HepG2 (cell line): ENCODE results near the gene MCTS1. TPM values are rescaled to one million over a fixed set of nuclear protein-coding genes. Genes with fewer than 3 reads are reported as not detected.
A peak's percentile ranks its signal among the peaks of the same experiment; 100 is the strongest.

Experiments
- ATAC-seq: fragments of 200-7000 bp; cut with Tn5 transposase; 3 replicates; pipeline ENCODE4 v1.9.1; 2020; ENCODE audit warnings: mild to moderate bottlenecking, moderate library complexity
- BruUV-seq: library from RNA; stranded (reverse); fragments of 400-500 nt; replicated peaks from 2 replicates; lab custom pipeline; 2021; lab: Mats Ljungman, UMichigan
- CTCF ChIA-PET: fragments of 300-600 bp; formaldehyde crosslinking; extraction: SDS; loops from one replicate; lab custom pipeline; 2021; ENCODE audit warnings: low total read pairs, inconsistent platforms, low intra/inter-chr PET ratio; lab: Yijun Ruan, JAX
- POLR2A ChIA-PET: fragments of 350-600 bp; sonication (Branson Sonifier 250); formaldehyde crosslinking; loops from one replicate; lab custom pipeline; 2020; ENCODE audit warnings: antibody characterized with exemption, inconsistent platforms; lab: Yijun Ruan, JAX
- DNase-seq: peaks from one replicate; pipeline ENCODE4 v3.0.0-alpha.2; 2015; ENCODE audit warnings: low spot score
- FAIRE-seq: peaks from 3 replicates; lab custom pipeline; 2011; peaks lifted over from hg19 to GRCh38; lab: Jason Lieb, UNC
- H2AFZ ChIP-seq: one replicate; pipeline ENCODE4 v1.6.1; 2011; ENCODE audit warnings: low read length, inconsistent platforms
- H3K27ac ChIP-seq: fragments of 300-600 bp; 3 replicates; pipeline ENCODE4 v1.8.0; 2011; ENCODE audit warnings: mixed run types, mild to moderate bottlenecking, mixed read lengths, low read length, inconsistent platforms; ENCODE audit not compliant: insufficient read depth; ENCODE audit errors: extremely low read length
- H3K27me3 ChIP-seq, 2 experiments: fragments of 200-600 bp in 1 of 2; 2 replicates in 1 of 2; 3 replicates in 1 of 2; pipeline versions ENCODE4 v1.6.0 to v1.8.0; 2011; ENCODE audit warnings: low read length in 2 of 2, mild to moderate bottlenecking in 2 of 2, moderate library complexity in 2 of 2, inconsistent platforms in 1 of 2; ENCODE audit not compliant: insufficient read depth in 2 of 2, control insufficient read depth in 1 of 2
- H3K36me3 ChIP-seq, 2 experiments: fragments of 200-600 bp in 1 of 2; replicated peaks in 1 of 2; 2 replicates in 1 of 2; 3 replicates in 1 of 2; pipeline versions ENCODE4 v1.5.1 to v1.8.0; 2011; ENCODE audit warnings: low read length in 2 of 2, inconsistent platforms in 1 of 2; ENCODE audit not compliant: insufficient read depth in 2 of 2, control insufficient read depth in 1 of 2
- H3K4me1 ChIP-seq: 2 replicates; pipeline ENCODE4 v1.5.1; 2012; ENCODE audit warnings: low read length, inconsistent platforms; ENCODE audit not compliant: insufficient read depth
- H3K4me2 ChIP-seq: 2 replicates; pipeline ENCODE4 v1.6.0; 2011; ENCODE audit warnings: low read depth, low read length, inconsistent platforms
- H3K4me3 ChIP-seq, 3 experiments: fragments of 200-600 bp in 1 of 3; sonication (generic), shearing (Covaris generic) in 1 of 3; replicated peaks in 1 of 3; 2 replicates each; pipeline ENCODE4 v1.5.1; 2011 to 2016; ENCODE audit warnings: low read length in 3 of 3, inconsistent platforms in 2 of 3, low read depth in 2 of 3, mild to moderate bottlenecking in 2 of 3, control low read depth in 1 of 3, mixed read lengths in 1 of 3; ENCODE audit not compliant: insufficient read depth in 1 of 3
- H3K79me2 ChIP-seq: one replicate; pipeline ENCODE4 v1.6.1; 2011; ENCODE audit warnings: low read length, inconsistent platforms; ENCODE audit not compliant: insufficient read depth
- H3K9ac ChIP-seq: 2 replicates; pipeline ENCODE4 v1.6.0; 2011; ENCODE audit warnings: mild to moderate bottlenecking, low read depth, low read length, inconsistent platforms; ENCODE audit not compliant: insufficient read depth
- H3K9me3 ChIP-seq: 2 replicates; pipeline ENCODE4 v1.5.1; 2012; ENCODE audit warnings: mild to moderate bottlenecking, low read length
- H4K20me1 ChIP-seq: 2 replicates; pipeline ENCODE4 v1.6.0; 2011; ENCODE audit warnings: inconsistent platforms, mild to moderate bottlenecking, low read length, moderate library complexity; ENCODE audit not compliant: insufficient read depth
- BRD4 ChIP-seq: sonication (generic); formaldehyde crosslinking; IDR thresholded peaks from 2 replicates; pipeline ENCODE4 v1.4.0; 2020; ENCODE audit warnings: missing genetic modification reagents
- DMAP1 ChIP-seq: IDR thresholded peaks from 2 replicates; pipeline ENCODE4 v1.6.1; 2016
- DRAP1 ChIP-seq: IDR thresholded peaks from 2 replicates; pipeline ENCODE4 v1.6.1; 2016; ENCODE audit warnings: missing genetic modification reagents, missing compliant biosample characterization
- FOXC1 ChIP-seq: sonication (generic); formaldehyde crosslinking; IDR thresholded peaks from 2 replicates; pipeline ENCODE4 v1.8.0; 2022; ENCODE audit warnings: mild to moderate bottlenecking, missing genetic modification reagents, borderline replicate concordance
- HHEX ChIP-seq: IDR thresholded peaks from 2 replicates; pipeline ENCODE4 v1.6.1; 2016; ENCODE audit warnings: control low read depth
- POLR2AphosphoS5 ChIP-seq: IDR thresholded peaks from 2 replicates; pipeline ENCODE4 v1.6.1; 2012; ENCODE audit warnings: low read depth, low read length
- TEAD2 ChIP-seq: sonication (generic); formaldehyde crosslinking; IDR thresholded peaks from 2 replicates; pipeline ENCODE4 v1.9.0; 2021; ENCODE audit warnings: missing genetic modification reagents
- USF2 ChIP-seq, 2 experiments: sonication (generic) in 1 of 2; formaldehyde crosslinking in 1 of 2; IDR thresholded peaks; 2 replicates each; pipeline versions ENCODE4 v1.5.1 to v1.6.1; 2011 to 2020; ENCODE audit warnings: borderline replicate concordance in 1 of 2, low read depth in 1 of 2, low read length in 1 of 2, mild to moderate bottlenecking in 1 of 2, missing genetic modification reagents in 1 of 2, moderate library complexity in 1 of 2
- ZNF574 ChIP-seq: sonication (generic); formaldehyde crosslinking; IDR thresholded peaks from 2 replicates; pipeline ENCODE4 v1.4.0; 2020; ENCODE audit warnings: missing genetic modification reagents
- ZSCAN12 ChIP-seq: sonication (generic); formaldehyde crosslinking; IDR thresholded peaks from 2 replicates; pipeline ENCODE4 v1.9.0; 2021; ENCODE audit warnings: mild to moderate bottlenecking, missing genetic modification reagents
- WGBS: methylation state at CpG from one replicate; pipeline ENCODE4 v1.1.6; 2017; ENCODE audit warnings: low lambda C conversion rate; 5-methylcytosine and 5-hydroxymethylcytosine counted together
- in situ Hi-C: cut with HindIII; loops from 2 replicates; pipeline ENCODE4 v1.10.0; 2017; ENCODE audit warnings: low pct_unique_long_range_greater_than_20kb; ENCODE audit not compliant: extremely low pct_ligation_motif_present
- intact Hi-C: fragments of 100-400 bp; cut with micrococcal nuclease; formaldehyde crosslinking; loops from one replicate; pipeline ENCODE4 v1.10.0; 2022; ENCODE audit not compliant: unreplicated experiment
- polyA plus RNA-seq, 8 experiments: library from polyadenylated mRNA; depleted of rRNA in 3 of 8; stranded (reverse) in 7 of 8; unstranded in 1 of 8; fragments of >200 nt; fragmentation: Illumina TruSeq in 4 of 8; extraction: Trizol in 4 of 8; gene quantifications; 2 replicates each; pipeline versions ENCODE4 v1.2.1 to v1.2.3, GENCODE V29; 2011 to 2016; ENCODE audit warnings: low read depth in 4 of 8, missing spikeins in 1 of 8, mixed read lengths in 1 of 8; ENCODE audit not compliant: insufficient read depth in 1 of 8
- total RNA-seq, 5 experiments: library from RNA; depleted of rRNA; stranded (reverse); fragments of >200 nt; fragmentation: Illumina TruSeq; extraction: Trizol; gene quantifications; 2 replicates each; pipeline ENCODE4 v1.2.3, GENCODE V29; 2016; ENCODE audit warnings: low read depth in 1 of 5

Gene MCTS1
- total and polyA plus RNA-seq, 2 of the 13 experiments (the other 11 are each of a cell fraction or from before 2014, with no cell fraction given), result 30.1 to 59.0 TPM

GRCh38 chrX:120561634-120562568 is 42.0 kb upstream of the MCTS1 start:
- peaks cover 0 to 4% of the 10 kb centered on the region in 2 experiments; a peak in 1 of 5 replicates for H3K36me3 ChIP-seq
- no peaks in the 10 kb centered on the region for H3K9me3 ChIP-seq
- H3K4me3 ChIP-seq, result peak overlapping the region; percentile 74 to 84 (median 81)
- no peak for ATAC-seq
- 8% methylated on average over 12 of the region's 12 CpGs for WGBS
- H3K4me2 ChIP-seq, result peak overlapping the region; percentile 69
- TF ChIP-seq POLR2AphosphoS5 (peak; percentile 39; the same call in 1 of the 2 replicates), DMAP1 (CRISPR knock-in tag) (0 out of 2 replicates have a peak, but pooled peaks have one; percentile 6), ZSCAN12 (CRISPR knock-in tag) (no peak), DRAP1 (0 out of 2 replicates have a peak, but pooled peaks have one; percentile 40)
- TF ChIP-seq, all 625 proteins: peak for 3
- Histone ChIP-seq H3K4me1 (peaks cover 50% of the 10 kb centered on the region), H3K79me2 (peaks cover 31% of the 10 kb centered on the region), H3K27me3 (no peaks in the 10 kb centered on the region), H3K27ac (peak overlapping the region; percentile 98), H4K20me1 (no peaks in the 10 kb centered on the region), H3K9ac (peak overlapping the region; percentile 80), H2AFZ (no peak overlapping the region)
- FAIRE-seq (no peak), DNase-seq (no peak)
- intact Hi-C loops, result loop anchor here (1.0 to 5.0 kb wide), 2 partner anchors 42 to 50 kb away; partner anchors contain the start of gene MCTS1
- ChIA-PET CTCF (no interaction called here), POLR2A (interaction anchor here (0.8 to 3.2 kb wide), 14 partner anchors 11 to 709 kb away, joined by 3 to 42 read pairs (median 8); partner anchors contain the start of genes C1GALT1C1, MCTS1, UPF3B and ZBTB33)
- in situ Hi-C loops, result loop anchor here (10.0 kb wide), 1 partner anchor 63 kb away; no protein-coding TSS in a partner anchor
- BruUV-seq, result TSS peak; percentile 95

GRCh38 chrX:120562569-120562926 is 41.4 kb upstream of the MCTS1 start:
- DNase-seq (no peak), ATAC-seq (no peak), FAIRE-seq (no peak)
- H3K4me3 ChIP-seq, result no peak overlapping the region
- WGBS, result 78% methylated on average over 2 of the region's 2 CpGs
- peak overlapping the region; percentile 80; the same call in 1 of the 2 replicates for H3K9ac ChIP-seq
- BruUV-seq, result no TSS peak
- H4K20me1 ChIP-seq, result no peaks in the 10 kb centered on the region
- no peaks in the 10 kb centered on the region for H3K27me3 ChIP-seq
- H3K36me3 ChIP-seq, result peaks cover 0 to 3% of the 10 kb centered on the region in 2 experiments; a peak in 1 of 5 replicates
- H3K79me2 ChIP-seq, result peaks cover 27% of the 10 kb centered on the region
- ChIA-PET CTCF (no interaction called here), POLR2A (interaction anchor here (3.2 kb wide), 1 partner anchor 42 kb away, joined by 42 read pairs; the partner anchor contains the start of gene MCTS1)
- in situ Hi-C loops, result loop anchor here (10.0 kb wide), 1 partner anchor 62 kb away; no protein-coding TSS in a partner anchor
- H2AFZ ChIP-seq, result no peak overlapping the region
- peak overlapping the region; percentile 98 for H3K27ac ChIP-seq
- intact Hi-C loops, result loop anchor here (5.0 kb wide), 1 partner anchor 50 kb away; no protein-coding TSS in a partner anchor
- peaks cover 53% of the 10 kb centered on the region for H3K4me1 ChIP-seq
- peak overlapping the region; percentile 69 for H3K4me2 ChIP-seq
- no peaks in the 10 kb centered on the region for H3K9me3 ChIP-seq
- TF ChIP-seq ZNF574 (CRISPR knock-in tag) (no peak), HHEX (no peak), TEAD2 (no peak), BRD4 (CRISPR knock-in tag) (no peak), FOXC1 (CRISPR knock-in tag) (no peak), USF2 (IDR thresholded peaks at IDR 0.05; ENCODE audit: low read depth, low read length) (no peak), USF2 (CRISPR knock-in tag; IDR thresholded peaks at IDR 0.05; ENCODE audit: borderline replicate concordance) (no peak)
